Neural cell (in vitro differentiated cells): ENCODE data around the gene DNAH10. TPM values are rescaled to one million over a fixed set of nuclear protein-coding genes. Genes with fewer than 3 reads are reported as not detected.

Experiments used
- H2AFZ ChIP-seq: fragments of 200-600, 300-800 bp; sonication (generic), shearing (Covaris generic); 2 replicates; pipeline ENCODE4 v1.6.0; 2014; ENCODE audit warnings: low read depth, mild to moderate bottlenecking, antibody characterized with exemption, low read length, moderate library complexity
- H3F3A ChIP-seq: fragments of 200-600 bp; shearing (Covaris generic); 2 replicates; pipeline ENCODE4 v1.6.1; 2016; ENCODE audit warnings: mild to moderate bottlenecking, moderate library complexity, mixed read lengths, antibody characterized with exemption, low read length; ENCODE audit not compliant: insufficient read depth, poor library complexity, severe bottlenecking
- H3K27ac ChIP-seq: fragments of 200-600, 300-800 bp; sonication (generic), shearing (Covaris generic); 2 replicates; pipeline ENCODE4 v1.5.1; 2014; ENCODE audit warnings: mild to moderate bottlenecking, low read length, moderate library complexity
- H3K27me3 ChIP-seq: fragments of 300-800, 200-600 bp; sonication (generic), shearing (Covaris generic); 2 replicates; pipeline ENCODE4 v1.6.0; 2014; ENCODE audit warnings: mild to moderate bottlenecking, low read depth, low read length, moderate library complexity; ENCODE audit not compliant: insufficient read depth
- H3K36me3 ChIP-seq: fragments of 300-800, 200-600 bp; sonication (generic), shearing (Covaris generic); 2 replicates; pipeline ENCODE4 v1.5.1; 2014; ENCODE audit warnings: mild to moderate bottlenecking, antibody characterized with exemption, low read length, moderate library complexity; ENCODE audit not compliant: insufficient read depth
- H3K4me2 ChIP-seq: fragments of 300-800, 200-600 bp; sonication (generic), shearing (Covaris generic); 2 replicates; pipeline ENCODE4 v1.6.0; 2014; ENCODE audit warnings: mild to moderate bottlenecking, low read length
- H3K4me3 ChIP-seq: fragments of 300-800, 200-600 bp; sonication (generic), shearing (Covaris generic); 2 replicates; pipeline ENCODE4 v1.5.1; 2014; ENCODE audit warnings: mild to moderate bottlenecking, low read length, moderate library complexity
- H3K79me2 ChIP-seq: fragments of 200-600 bp; shearing (Covaris generic); replicated peaks from 2 replicates; pipeline ENCODE4 v1.6.0; 2014; ENCODE audit warnings: mild to moderate bottlenecking, low read length, moderate library complexity; ENCODE audit not compliant: insufficient read depth
- H3K9ac ChIP-seq: fragments of 300-800, 200-600 bp; sonication (generic), shearing (Covaris generic); 2 replicates; pipeline ENCODE4 v1.6.1; 2016; ENCODE audit warnings: mild to moderate bottlenecking, low read length, mixed read lengths
- H3K9me2 ChIP-seq: fragments of 200-600 bp; shearing (Covaris generic); 2 replicates; pipeline ENCODE4 v1.6.1; 2016; ENCODE audit warnings: mild to moderate bottlenecking, low read length, mixed read lengths; ENCODE audit not compliant: insufficient read depth
- H3K9me3 ChIP-seq: fragments of 200-600, 300-800 bp; sonication (generic), shearing (Covaris generic); 2 replicates; pipeline ENCODE4 v1.6.1; 2016; ENCODE audit warnings: mild to moderate bottlenecking, mixed run types, low read length, moderate library complexity, mixed read lengths
- H4K20me1 ChIP-seq: fragments of 200-600 bp; shearing (Covaris generic); 2 replicates; pipeline ENCODE4 v1.6.1; 2016; ENCODE audit warnings: mild to moderate bottlenecking, mixed run types; ENCODE audit not compliant: insufficient read depth
- EP300 ChIP-seq: fragments of 450-650 bp; conservative IDR thresholded peaks from 2 replicates; pipeline ENCODE4 v1.6.1; 2014; ENCODE audit warnings: antibody characterized with exemption, mild to moderate bottlenecking, moderate library complexity; ENCODE audit not compliant: poor library complexity, severe bottlenecking
- EZH2 ChIP-seq: fragments of 200-600, 300-800 bp; shearing (Covaris generic), sonication (generic); IDR thresholded peaks from 2 replicates; pipeline ENCODE4 v1.6.1; 2014; ENCODE audit warnings: antibody characterized with exemption, low read length, borderline replicate concordance, mild to moderate bottlenecking; ENCODE audit not compliant: insufficient read depth, poor library complexity, severe bottlenecking
- MXI1 ChIP-seq: fragments of 450-650 bp; conservative IDR thresholded peaks from 2 replicates; pipeline ENCODE4 v1.6.1; 2014; ENCODE audit warnings: antibody characterized with exemption, mild to moderate bottlenecking; ENCODE audit not compliant: poor library complexity, severe bottlenecking
- POLR2AphosphoS5 ChIP-seq: IDR thresholded peaks from 2 replicates; pipeline ENCODE4 v1.6.1; 2012
- RAD21 ChIP-seq: fragments of 450-650 bp; conservative IDR thresholded peaks from 2 replicates; pipeline ENCODE4 v1.6.1; 2014; ENCODE audit warnings: antibody characterized with exemption, mild to moderate bottlenecking, moderate library complexity
- REST ChIP-seq: IDR thresholded peaks from 2 replicates; pipeline ENCODE4 v1.6.1; 2012; ENCODE audit warnings: borderline replicate concordance
- SMC3 ChIP-seq: fragments of 450-650 bp; conservative IDR thresholded peaks from 2 replicates; pipeline ENCODE4 v1.6.1; 2014; ENCODE audit warnings: antibody characterized with exemption, mild to moderate bottlenecking, moderate library complexity; ENCODE audit not compliant: poor library complexity
- TAF1 ChIP-seq: IDR thresholded peaks from 2 replicates; pipeline ENCODE4 v1.6.1; 2012; ENCODE audit warnings: low read depth
- polyA plus RNA-seq: library from polyadenylated mRNA; depleted of rRNA; stranded (reverse); fragments of >200 nt; gene quantifications from 2 replicates; pipeline ENCODE4 v1.2.3, GENCODE V29; 2014
- TF ChIP-seq, protein P1 (sequence below): fragments of 450-650 bp; IDR thresholded peaks from 2 replicates; pipeline ENCODE4 v1.5.1; 2014; ENCODE audit warnings: antibody characterized with exemption, mild to moderate bottlenecking, moderate library complexity; ENCODE audit not compliant: poor library complexity, severe bottlenecking

DNAH10 gene
- polyA plus RNA-seq, 1 donor from 2014 or later = 1.9 TPM

DNA sequence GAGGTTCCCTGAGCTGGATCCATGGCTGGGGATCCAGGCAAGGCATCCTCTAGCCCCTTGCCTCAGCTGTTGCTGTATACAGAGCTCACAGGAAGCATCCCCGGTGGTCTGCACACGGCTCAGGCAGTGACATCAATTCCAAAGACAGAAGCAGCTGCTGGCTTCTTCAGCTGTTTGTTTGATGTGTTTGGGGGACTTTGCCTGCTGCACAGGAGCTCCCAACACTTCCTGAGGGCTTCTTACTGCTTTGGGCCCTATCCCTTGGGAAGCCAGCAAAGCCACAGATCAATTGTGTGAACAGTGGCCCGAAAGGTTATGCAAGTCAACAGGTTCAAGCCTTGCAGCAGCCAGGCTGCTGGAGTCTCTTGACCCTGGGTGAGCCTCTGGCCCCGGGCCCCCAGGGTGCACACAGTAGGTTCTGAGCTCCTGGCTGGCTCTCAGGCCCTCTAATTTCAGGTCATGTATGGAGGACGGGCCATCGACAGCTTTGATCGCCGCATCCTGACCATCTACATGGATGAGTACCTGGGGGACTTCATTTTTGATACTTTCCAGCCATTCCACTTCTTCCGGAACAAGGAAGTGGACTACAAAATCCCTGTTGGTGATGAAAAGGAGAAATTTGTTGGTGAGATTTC lies 168.0 kb downstream of the DNAH10 start:
- Histone ChIP-seq H3K9ac (no peak overlapping the region), H3K9me2 (no peaks in the 10 kb centered on the region), H3K79me2 (no peaks in the 10 kb centered on the region), H2AFZ (no peak overlapping the region), H3K4me2 (no peak overlapping the region), H3K9me3 (no peaks in the 10 kb centered on the region), H3K36me3 (peaks cover 5% of the 10 kb centered on the region), H3F3A (no peaks in the 10 kb centered on the region), H4K20me1 (no peaks in the 10 kb centered on the region), H3K27ac (no peak overlapping the region), H3K27me3 (no peaks in the 10 kb centered on the region), H3K4me3 (no peak overlapping the region)
- TF ChIP-seq, protein P1, sequence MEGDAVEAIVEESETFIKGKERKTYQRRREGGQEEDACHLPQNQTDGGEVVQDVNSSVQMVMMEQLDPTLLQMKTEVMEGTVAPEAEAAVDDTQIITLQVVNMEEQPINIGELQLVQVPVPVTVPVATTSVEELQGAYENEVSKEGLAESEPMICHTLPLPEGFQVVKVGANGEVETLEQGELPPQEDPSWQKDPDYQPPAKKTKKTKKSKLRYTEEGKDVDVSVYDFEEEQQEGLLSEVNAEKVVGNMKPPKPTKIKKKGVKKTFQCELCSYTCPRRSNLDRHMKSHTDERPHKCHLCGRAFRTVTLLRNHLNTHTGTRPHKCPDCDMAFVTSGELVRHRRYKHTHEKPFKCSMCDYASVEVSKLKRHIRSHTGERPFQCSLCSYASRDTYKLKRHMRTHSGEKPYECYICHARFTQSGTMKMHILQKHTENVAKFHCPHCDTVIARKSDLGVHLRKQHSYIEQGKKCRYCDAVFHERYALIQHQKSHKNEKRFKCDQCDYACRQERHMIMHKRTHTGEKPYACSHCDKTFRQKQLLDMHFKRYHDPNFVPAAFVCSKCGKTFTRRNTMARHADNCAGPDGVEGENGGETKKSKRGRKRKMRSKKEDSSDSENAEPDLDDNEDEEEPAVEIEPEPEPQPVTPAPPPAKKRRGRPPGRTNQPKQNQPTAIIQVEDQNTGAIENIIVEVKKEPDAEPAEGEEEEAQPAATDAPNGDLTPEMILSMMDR = no peak
- no peak for TF ChIP-seq REST
- TF ChIP-seq SMC3 = no peak
- TF ChIP-seq RAD21 = no peak

DNA sequence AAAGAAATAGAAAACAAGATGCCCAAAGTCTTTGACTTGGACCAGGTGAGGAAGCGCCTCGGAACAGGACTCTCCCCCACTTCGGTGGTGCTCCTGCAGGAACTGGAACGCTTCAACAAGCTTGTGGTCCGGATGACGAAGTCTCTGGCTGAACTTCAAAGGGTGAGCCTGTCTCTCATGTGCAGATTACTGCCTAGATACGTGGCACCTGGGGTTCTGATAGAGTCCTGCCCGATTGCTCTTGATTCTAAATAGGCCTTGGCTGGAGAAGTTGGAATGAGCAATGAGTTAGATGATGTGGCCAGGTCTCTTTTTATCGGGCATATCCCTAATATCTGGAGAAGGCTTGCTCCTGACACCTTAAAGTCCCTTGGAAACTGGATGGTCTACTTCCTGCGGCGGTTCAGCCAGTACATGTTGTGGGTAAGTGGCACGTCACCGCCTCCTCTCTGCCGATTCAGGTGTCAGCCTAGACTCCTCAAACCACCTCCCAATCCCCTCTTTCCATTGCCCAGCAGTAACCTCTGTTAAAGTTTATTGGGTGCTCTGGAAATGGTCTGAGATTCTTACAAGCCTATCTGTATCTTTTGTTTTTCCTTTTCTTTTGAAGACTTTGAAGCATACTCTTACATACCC lies 169.7 kb downstream of the DNAH10 start:
- no peaks in the 10 kb centered on the region for H3F3A ChIP-seq
- H4K20me1 ChIP-seq = no peaks in the 10 kb centered on the region
- no peak overlapping the region for H3K4me2 ChIP-seq
- no peaks in the 10 kb centered on the region for H3K27me3 ChIP-seq
- no peak overlapping the region for H2AFZ ChIP-seq
- H3K9me2 ChIP-seq = no peaks in the 10 kb centered on the region
- peaks cover 5% of the 10 kb centered on the region for H3K36me3 ChIP-seq
- H3K27ac ChIP-seq = no peak overlapping the region
- H3K9me3 ChIP-seq = no peaks in the 10 kb centered on the region
- no peaks in the 10 kb centered on the region for H3K79me2 ChIP-seq
- H3K4me3 ChIP-seq = no peak overlapping the region
- TF ChIP-seq TAF1 = no peak
- no peak for TF ChIP-seq POLR2AphosphoS5
- TF ChIP-seq EP300 = no peak
- TF ChIP-seq SMC3 = no peak
- TF ChIP-seq RAD21 = no peak
- TF ChIP-seq REST = no peak
- no peak for TF ChIP-seq EZH2
- no peak for TF ChIP-seq MXI1
- TF ChIP-seq, protein P1 = no peak
- H3K9ac ChIP-seq = no peak overlapping the region
